ENCODE data around the gene NPFF. TPM values are rescaled to one million over a fixed set of nuclear protein-coding genes. Genes with fewer than 3 reads are reported as not detected.

The NPFF gene
- total and polyA plus RNA-seq, 2 of the 13 experiments (the other 11 are each of a cell fraction or from before 2014, with no cell fraction given) = not detected

GRCh38 chr12:53499266-53500141 lies 7.8 kb downstream of the NPFF start, which contains the start of gene MAP3K12 (continued):
- TF ChIP-seq PRDM10 (CRISPR knock-in tag; IDR thresholded peaks at IDR 0.05; ENCODE audit: low read depth) (no peak), RBM39 (IDR thresholded peaks at IDR 0.05; ENCODE audit: low read depth, low read length, poor library complexity, severe bottlenecking) (peak; percentile 27), MAFG (CRISPR knock-in tag; IDR thresholded peaks at IDR 0.05) (no peak), NCOA5 (CRISPR knock-in tag; IDR thresholded peaks at IDR 0.05) (no peak), WIZ (CRISPR knock-in tag; IDR thresholded peaks at IDR 0.05) (no peak), AGO2 (optimal IDR thresholded peaks at IDR 0.05; ENCODE audit: low read depth, low read length) (peak; percentile 73), PLRG1 (conservative IDR thresholded peaks at IDR 0.05) (no peak), ZKSCAN5 (CRISPR knock-in tag; IDR thresholded peaks at IDR 0.05) (no peak), SP5 (CRISPR knock-in tag; IDR thresholded peaks at IDR 0.05; ENCODE audit: borderline replicate concordance, low read depth) (peak; percentile 22; the same call in 1 of the 2 replicates), FLYWCH1 (CRISPR knock-in tag; IDR thresholded peaks at IDR 0.05) (no peak), CTCF (CRISPR knock-in tag; IDR thresholded peaks at IDR 0.05) (peak; percentile 33; the same call in 1 of the 2 replicates)
